Measurements from ENCODE around the gene ASIC2.

Gene ASIC2

GRCh38 chr17:33044771-33045170 lies 248.3 kb downstream of the ASIC2 start:
- H3K27ac ChIP-seq (replicated peaks): no peak overlapping the region
- TF ChIP-seq SPI1 (IDR thresholded peaks at IDR 0.05; ENCODE audit: borderline replicate concordance, low read depth): no peak
- TF ChIP-seq, protein P1, sequence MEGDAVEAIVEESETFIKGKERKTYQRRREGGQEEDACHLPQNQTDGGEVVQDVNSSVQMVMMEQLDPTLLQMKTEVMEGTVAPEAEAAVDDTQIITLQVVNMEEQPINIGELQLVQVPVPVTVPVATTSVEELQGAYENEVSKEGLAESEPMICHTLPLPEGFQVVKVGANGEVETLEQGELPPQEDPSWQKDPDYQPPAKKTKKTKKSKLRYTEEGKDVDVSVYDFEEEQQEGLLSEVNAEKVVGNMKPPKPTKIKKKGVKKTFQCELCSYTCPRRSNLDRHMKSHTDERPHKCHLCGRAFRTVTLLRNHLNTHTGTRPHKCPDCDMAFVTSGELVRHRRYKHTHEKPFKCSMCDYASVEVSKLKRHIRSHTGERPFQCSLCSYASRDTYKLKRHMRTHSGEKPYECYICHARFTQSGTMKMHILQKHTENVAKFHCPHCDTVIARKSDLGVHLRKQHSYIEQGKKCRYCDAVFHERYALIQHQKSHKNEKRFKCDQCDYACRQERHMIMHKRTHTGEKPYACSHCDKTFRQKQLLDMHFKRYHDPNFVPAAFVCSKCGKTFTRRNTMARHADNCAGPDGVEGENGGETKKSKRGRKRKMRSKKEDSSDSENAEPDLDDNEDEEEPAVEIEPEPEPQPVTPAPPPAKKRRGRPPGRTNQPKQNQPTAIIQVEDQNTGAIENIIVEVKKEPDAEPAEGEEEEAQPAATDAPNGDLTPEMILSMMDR (IDR thresholded peaks at IDR 0.05; ENCODE audit: insufficient read depth, low read length): no peak
- TF ChIP-seq REST (IDR thresholded peaks at IDR 0.05; ENCODE audit: insufficient replicate concordance, low read depth): no peak
- TF ChIP-seq POLR2AphosphoS5 (IDR thresholded peaks at IDR 0.05; ENCODE audit: low read depth): no peak
- TF ChIP-seq GABPA (IDR thresholded peaks at IDR 0.05; ENCODE audit: low read depth): no peak
- H3K27me3 ChIP-seq (ENCODE audit: insufficient read depth, poor library complexity, severe bottlenecking): no peaks in the 10 kb centered on the region
- DNase-seq (ENCODE audit: low read depth in 1 of 2, low spot score in 1 of 2): no peak
- H3K4me3 ChIP-seq (replicated peaks; ENCODE audit: insufficient read depth, low read length): no peak overlapping the region

GRCh38 chr17:33040461-33040860 lies 252.6 kb downstream of the ASIC2 start:
- Histone ChIP-seq H3K27me3 (ENCODE audit: insufficient read depth, poor library complexity, severe bottlenecking) (no peaks in the 10 kb centered on the region), H3K27ac (replicated peaks) (no peak overlapping the region), H3K4me3 (replicated peaks; ENCODE audit: insufficient read depth, low read length) (no peak overlapping the region)
- DNase-seq (ENCODE audit: low read depth in 1 of 2, low spot score in 1 of 2): no peak
- TF ChIP-seq, protein P1 (IDR thresholded peaks at IDR 0.05; ENCODE audit: insufficient read depth, low read length): no peak
- no peak for TF ChIP-seq GABPA (IDR thresholded peaks at IDR 0.05; ENCODE audit: low read depth)
- TF ChIP-seq REST (IDR thresholded peaks at IDR 0.05; ENCODE audit: insufficient replicate concordance, low read depth): no peak
- TF ChIP-seq POLR2AphosphoS5 (IDR thresholded peaks at IDR 0.05; ENCODE audit: low read depth): no peak
- TF ChIP-seq SPI1 (IDR thresholded peaks at IDR 0.05; ENCODE audit: borderline replicate concordance, low read depth): no peak

GRCh38 chr17:33039874-33040273 lies 253.2 kb downstream of the ASIC2 start:
- DNase-seq (ENCODE audit: low read depth in 1 of 2, low spot score in 1 of 2): no peak
- H3K27me3 ChIP-seq (ENCODE audit: insufficient read depth, poor library complexity, severe bottlenecking): no peaks in the 10 kb centered on the region
- H3K27ac ChIP-seq (replicated peaks): no peak overlapping the region
- H3K4me3 ChIP-seq (replicated peaks; ENCODE audit: insufficient read depth, low read length): no peak overlapping the region
- no peak for TF ChIP-seq REST (IDR thresholded peaks at IDR 0.05; ENCODE audit: insufficient replicate concordance, low read depth)
- TF ChIP-seq SPI1 (IDR thresholded peaks at IDR 0.05; ENCODE audit: borderline replicate concordance, low read depth): no peak
- no peak for TF ChIP-seq GABPA (IDR thresholded peaks at IDR 0.05; ENCODE audit: low read depth)
- TF ChIP-seq, protein P1 (IDR thresholded peaks at IDR 0.05; ENCODE audit: insufficient read depth, low read length): no peak
- no peak for TF ChIP-seq POLR2AphosphoS5 (IDR thresholded peaks at IDR 0.05; ENCODE audit: low read depth)

All from HL-60 (cell line).